Measurements from ENCODE around the gene ARHGEF12. TPM values are rescaled to one million over a fixed set of nuclear protein-coding genes. Genes with fewer than 3 reads are reported as not detected.
"Not testable (repeated sequence)": the region's sequence is repeated elsewhere in the genome, so short reads cannot be mapped to it uniquely, and the experiment has no call there.

Gene ARHGEF12
- total RNA-seq, 4 donors from 2014 or later = 75.9 to 116 (median 94.3) TPM

DNA sequence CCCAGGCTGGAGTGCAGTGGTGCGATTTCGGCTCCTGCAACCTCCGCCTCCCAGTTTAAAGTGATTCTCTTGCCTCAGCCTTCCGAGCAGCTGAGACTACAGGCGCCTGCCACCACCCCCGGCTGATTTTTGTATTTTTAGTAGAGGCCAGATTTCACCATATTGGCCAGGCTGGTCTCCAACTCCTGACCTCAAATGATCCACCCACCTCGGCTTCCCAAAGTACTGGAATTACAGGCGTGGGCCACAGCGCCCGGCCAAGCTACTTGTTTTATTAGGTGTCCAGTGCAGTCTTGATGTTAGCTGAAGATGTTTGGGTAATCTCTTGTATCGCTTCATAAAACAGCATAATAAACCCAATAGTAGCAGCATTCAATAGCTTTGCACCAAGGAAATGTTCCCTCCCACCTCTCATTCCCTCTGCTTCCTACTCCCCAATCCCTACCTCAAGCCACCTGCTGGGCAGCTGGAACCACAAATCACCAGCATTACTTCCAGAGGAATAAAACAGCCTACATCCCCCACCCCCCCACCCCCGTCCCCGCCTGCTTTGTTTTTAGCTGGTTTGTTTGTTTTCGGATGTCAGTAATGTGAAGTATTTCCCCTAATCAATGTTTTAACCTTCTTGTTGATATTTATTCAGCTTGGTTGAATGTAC is 164.3 kb downstream of the ARHGEF12 start:
- in situ Hi-C loops (cut with MboI; ENCODE audit: low pct_ligation_motif_present in 1 of 4, low pct_unique_long_range_greater_than_20kb in 1 of 4, low sequenced_read_pairs in 3 of 4) (loop anchor here in 3 of 4 donors (25.0 kb wide), 5 partner anchors 187 to 687 kb away; partner anchors contain the start of gene TECTA (in 1 of the 3)), intact Hi-C loops (cut with DNase I; ENCODE audit: low total_unique reads) (no loop called here)
- Histone ChIP-seq H3K27ac (no peak overlapping the region), H3K4me1 (no peaks in the 10 kb centered on the region), H3K36me3 (no peaks in the 10 kb centered on the region), H3K27me3 (peaks cover 61% of the 10 kb centered on the region), H3K9me3 (no peaks in the 10 kb centered on the region), H3K4me3 (no peak overlapping the region)
- no peak for DNase-seq
- 59 to 66% methylated on average over 11 to 14 of the region's 14 CpGs for WGBS, 2 donors (ENCODE audit: low coverage in 1 of 2)
- TF ChIP-seq POLR2A (IDR thresholded peaks at IDR 0.05) (no peak), EP300 (IDR thresholded peaks at IDR 0.05; ENCODE audit: low read depth) (no peak)

- WGBS, 2 donors (ENCODE audit: low coverage in 1 of 2) = 31 to 50% methylated on average over 2 of the region's 2 CpGs
- in situ Hi-C loops (cut with MboI; ENCODE audit: low pct_ligation_motif_present in 1 of 4, low pct_unique_long_range_greater_than_20kb in 1 of 4, low sequenced_read_pairs in 3 of 4) (loop anchor here in 3 of 4 donors (25.0 kb wide), 5 partner anchors 186 to 686 kb away; partner anchors contain the start of gene TECTA (in 1 of the 3)), intact Hi-C loops (cut with DNase I; ENCODE audit: low total_unique reads) (no loop called here)
- Histone ChIP-seq H3K27me3 (peaks cover 70% of the 10 kb centered on the region), H3K4me1 (no peaks in the 10 kb centered on the region), H3K4me3 (no peak overlapping the region), H3K9me3 (no peaks in the 10 kb centered on the region), H3K27ac (no peak overlapping the region), H3K36me3 (no peaks in the 10 kb centered on the region)
- TF ChIP-seq POLR2AphosphoS5 (IDR thresholded peaks at IDR 0.05) (no peak), POLR2A (IDR thresholded peaks at IDR 0.05) (no peak), CTCF (IDR thresholded peaks at IDR 0.05) (no peak), EP300 (IDR thresholded peaks at IDR 0.05; ENCODE audit: low read depth) (no peak)
- DNase-seq = no peak
Measured at GRCh38 chr11:120501440-120501839, 165.2 kb downstream of the ARHGEF12 start.

- intact Hi-C loops (cut with DNase I; ENCODE audit: low total_unique reads) = no loop called here
- Histone ChIP-seq H3K4me1 (no peaks in the 10 kb centered on the region), H3K27ac (no peak overlapping the region), H3K36me3 (no peaks in the 10 kb centered on the region), H3K4me3 (no peak overlapping the region), H3K9me3 (no peaks in the 10 kb centered on the region), H3K27me3 (peaks cover 77% of the 10 kb centered on the region)
- TF ChIP-seq POLR2AphosphoS5 (IDR thresholded peaks at IDR 0.05) = no peak
- no peak for TF ChIP-seq EP300 (IDR thresholded peaks at IDR 0.05; ENCODE audit: low read depth)
- no peak for TF ChIP-seq POLR2A (IDR thresholded peaks at IDR 0.05)
- TF ChIP-seq CTCF (IDR thresholded peaks at IDR 0.05) = no peak
- 64 to 71% methylated on average over 3 to 5 of the region's 5 CpGs for WGBS, 2 donors (ENCODE audit: low coverage in 1 of 2)
- DNase-seq = no peak
- in situ Hi-C loops (cut with MboI; ENCODE audit: low pct_ligation_motif_present in 1 of 4, low pct_unique_long_range_greater_than_20kb in 1 of 4, low sequenced_read_pairs in 3 of 4) = loop anchor here in 3 of 4 donors (25.0 kb wide), 5 partner anchors 185 to 685 kb away; partner anchors contain the start of gene TECTA (in 1 of the 3)
Measured at GRCh38 chr11:120501976-120502755, 166.0 kb downstream of the ARHGEF12 start.

DNA sequence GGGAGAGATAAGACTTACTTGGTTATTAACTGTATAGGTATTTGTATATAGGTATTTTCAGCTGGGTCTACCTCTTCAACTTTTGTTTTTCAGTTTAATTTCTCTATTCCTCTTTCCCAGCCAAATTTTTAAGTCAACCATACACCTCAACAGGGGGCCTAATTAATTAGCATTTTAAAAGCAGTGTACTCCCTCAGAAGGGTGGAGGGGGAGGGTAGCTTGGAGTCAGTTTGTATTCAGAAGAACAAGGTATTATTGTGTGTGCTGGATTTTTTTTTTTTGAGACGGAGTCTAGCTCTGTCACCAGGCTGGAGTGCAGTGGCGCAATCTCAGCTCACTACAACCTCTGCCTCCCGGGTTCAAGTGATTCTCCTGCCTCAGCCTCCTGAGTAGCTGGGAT is 167.3 kb downstream of the ARHGEF12 start:
- H3K36me3 ChIP-seq; H3K4me3 ChIP-seq; H3K9me3 ChIP-seq; DNase-seq; intact Hi-C loops (cut with DNase I; ENCODE audit: low total_unique reads); H3K27ac ChIP-seq; H3K4me1 ChIP-seq: not testable (repeated sequence)
- 82% methylated on average over 3 of the region's 3 CpGs; no CpG with 5 or more reads in 1 of the 2 donors for WGBS, 2 donors (ENCODE audit: low coverage in 1 of 2)
- H3K27me3 ChIP-seq = peaks cover 89% of the 10 kb centered on the region
- in situ Hi-C loops (cut with MboI; ENCODE audit: low pct_ligation_motif_present in 1 of 4, low pct_unique_long_range_greater_than_20kb in 1 of 4, low sequenced_read_pairs in 3 of 4) = loop anchor here in 3 of 4 donors (25.0 kb wide), 5 partner anchors 184 to 684 kb away; partner anchors contain the start of gene TECTA (in 1 of the 3)

Data from transverse colon (tissue), 4 donors.